Measurements from ENCODE around the gene RFK. TPM values are rescaled to one million over a fixed set of nuclear protein-coding genes. Genes with fewer than 3 reads are reported as not detected.

The RFK gene
- total RNA-seq, 1 experiment from 2014 or later, result 33.2 TPM

DNA sequence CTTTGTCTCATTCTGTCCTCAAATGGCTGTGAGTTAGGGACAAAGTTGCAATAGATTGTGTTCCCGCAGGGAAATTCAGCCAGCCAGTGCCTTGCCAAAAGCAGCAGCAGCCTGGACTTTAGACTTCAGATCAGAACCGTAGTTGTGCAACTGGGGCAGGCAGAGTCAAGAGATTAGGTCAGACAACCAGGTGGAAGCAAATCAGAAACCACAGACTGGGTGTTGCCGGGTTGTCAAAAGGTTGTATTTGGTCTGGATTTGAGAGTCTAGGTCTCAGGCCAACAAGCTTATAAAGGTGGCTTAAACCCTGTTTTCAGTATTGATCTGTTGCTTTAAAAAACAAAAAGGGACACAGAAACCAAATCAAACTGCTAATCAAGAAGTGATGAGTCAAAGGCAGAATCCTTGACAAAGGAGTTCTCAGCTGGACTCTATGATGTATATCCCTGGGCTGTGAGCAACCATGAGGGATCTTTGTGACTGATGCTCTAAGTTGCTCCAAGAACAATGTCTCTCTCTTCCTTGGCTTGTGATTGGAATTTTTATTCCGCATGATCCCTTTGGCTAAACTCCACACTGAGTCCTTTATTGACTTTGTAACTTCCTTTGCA is 20.9 kb downstream of the RFK start:
- H3K27me3 ChIP-seq (ENCODE audit: control insufficient read depth, insufficient read depth, low read length), result no peaks in the 10 kb centered on the region
- CTCF ChIA-PET, result no interaction called here
- intact Hi-C loops (cut with micrococcal nuclease; ENCODE audit: unreplicated experiment) (no loop called here), in situ Hi-C loops (cut with HindIII; ENCODE audit: low pct_unique_long_range_greater_than_20kb, low sequenced_read_pairs) (no loop called here)
- TF ChIP-seq SIN3A (IDR thresholded peaks at IDR 0.05; ENCODE audit: borderline replicate concordance, insufficient read depth, low read depth, low read length), result no peak
- no peak for TF ChIP-seq POLR2AphosphoS5 (IDR thresholded peaks at IDR 0.05; ENCODE audit: low read depth, low read length)
- TF ChIP-seq, protein P1, sequence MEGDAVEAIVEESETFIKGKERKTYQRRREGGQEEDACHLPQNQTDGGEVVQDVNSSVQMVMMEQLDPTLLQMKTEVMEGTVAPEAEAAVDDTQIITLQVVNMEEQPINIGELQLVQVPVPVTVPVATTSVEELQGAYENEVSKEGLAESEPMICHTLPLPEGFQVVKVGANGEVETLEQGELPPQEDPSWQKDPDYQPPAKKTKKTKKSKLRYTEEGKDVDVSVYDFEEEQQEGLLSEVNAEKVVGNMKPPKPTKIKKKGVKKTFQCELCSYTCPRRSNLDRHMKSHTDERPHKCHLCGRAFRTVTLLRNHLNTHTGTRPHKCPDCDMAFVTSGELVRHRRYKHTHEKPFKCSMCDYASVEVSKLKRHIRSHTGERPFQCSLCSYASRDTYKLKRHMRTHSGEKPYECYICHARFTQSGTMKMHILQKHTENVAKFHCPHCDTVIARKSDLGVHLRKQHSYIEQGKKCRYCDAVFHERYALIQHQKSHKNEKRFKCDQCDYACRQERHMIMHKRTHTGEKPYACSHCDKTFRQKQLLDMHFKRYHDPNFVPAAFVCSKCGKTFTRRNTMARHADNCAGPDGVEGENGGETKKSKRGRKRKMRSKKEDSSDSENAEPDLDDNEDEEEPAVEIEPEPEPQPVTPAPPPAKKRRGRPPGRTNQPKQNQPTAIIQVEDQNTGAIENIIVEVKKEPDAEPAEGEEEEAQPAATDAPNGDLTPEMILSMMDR (IDR thresholded peaks at IDR 0.05), result no peak
- TF ChIP-seq TCF7L2 (IDR thresholded peaks at IDR 0.05; ENCODE audit: low read depth, low read length), result no peak
- TF ChIP-seq, protein P2, sequence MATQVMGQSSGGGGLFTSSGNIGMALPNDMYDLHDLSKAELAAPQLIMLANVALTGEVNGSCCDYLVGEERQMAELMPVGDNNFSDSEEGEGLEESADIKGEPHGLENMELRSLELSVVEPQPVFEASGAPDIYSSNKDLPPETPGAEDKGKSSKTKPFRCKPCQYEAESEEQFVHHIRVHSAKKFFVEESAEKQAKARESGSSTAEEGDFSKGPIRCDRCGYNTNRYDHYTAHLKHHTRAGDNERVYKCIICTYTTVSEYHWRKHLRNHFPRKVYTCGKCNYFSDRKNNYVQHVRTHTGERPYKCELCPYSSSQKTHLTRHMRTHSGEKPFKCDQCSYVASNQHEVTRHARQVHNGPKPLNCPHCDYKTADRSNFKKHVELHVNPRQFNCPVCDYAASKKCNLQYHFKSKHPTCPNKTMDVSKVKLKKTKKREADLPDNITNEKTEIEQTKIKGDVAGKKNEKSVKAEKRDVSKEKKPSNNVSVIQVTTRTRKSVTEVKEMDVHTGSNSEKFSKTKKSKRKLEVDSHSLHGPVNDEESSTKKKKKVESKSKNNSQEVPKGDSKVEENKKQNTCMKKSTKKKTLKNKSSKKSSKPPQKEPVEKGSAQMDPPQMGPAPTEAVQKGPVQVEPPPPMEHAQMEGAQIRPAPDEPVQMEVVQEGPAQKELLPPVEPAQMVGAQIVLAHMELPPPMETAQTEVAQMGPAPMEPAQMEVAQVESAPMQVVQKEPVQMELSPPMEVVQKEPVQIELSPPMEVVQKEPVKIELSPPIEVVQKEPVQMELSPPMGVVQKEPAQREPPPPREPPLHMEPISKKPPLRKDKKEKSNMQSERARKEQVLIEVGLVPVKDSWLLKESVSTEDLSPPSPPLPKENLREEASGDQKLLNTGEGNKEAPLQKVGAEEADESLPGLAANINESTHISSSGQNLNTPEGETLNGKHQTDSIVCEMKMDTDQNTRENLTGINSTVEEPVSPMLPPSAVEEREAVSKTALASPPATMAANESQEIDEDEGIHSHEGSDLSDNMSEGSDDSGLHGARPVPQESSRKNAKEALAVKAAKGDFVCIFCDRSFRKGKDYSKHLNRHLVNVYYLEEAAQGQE (IDR thresholded peaks at IDR 0.05; ENCODE audit: insufficient read depth in 1 of 2, low read depth in 2 of 2, low read length in 1 of 2), result no peak
- H3K36me3 ChIP-seq (ENCODE audit: control insufficient read depth, insufficient read depth, low read length), result no peaks in the 10 kb centered on the region
- BruUV-seq (replicated peaks), result no TSS peak
- no peaks in the 10 kb centered on the region for H3K9me3 ChIP-seq (ENCODE audit: control insufficient read depth, insufficient read depth, low read depth, low read length)
- no peak overlapping the region for H3K4me3 ChIP-seq (ENCODE audit: low read depth in 2 of 2, low read length in 2 of 2)
- DNase-seq (ENCODE audit: low read depth, low spot score) (no peak), ATAC-seq (no peak)
- H3K27ac ChIP-seq (ENCODE audit: low read length), result no peak overlapping the region
- no peaks in the 10 kb centered on the region; the same call in 1 of the 2 replicates for H3K4me1 ChIP-seq (ENCODE audit: control insufficient read depth, insufficient read depth, low read length)
- POLR2A ChIA-PET, result no interaction called here

DNA sequence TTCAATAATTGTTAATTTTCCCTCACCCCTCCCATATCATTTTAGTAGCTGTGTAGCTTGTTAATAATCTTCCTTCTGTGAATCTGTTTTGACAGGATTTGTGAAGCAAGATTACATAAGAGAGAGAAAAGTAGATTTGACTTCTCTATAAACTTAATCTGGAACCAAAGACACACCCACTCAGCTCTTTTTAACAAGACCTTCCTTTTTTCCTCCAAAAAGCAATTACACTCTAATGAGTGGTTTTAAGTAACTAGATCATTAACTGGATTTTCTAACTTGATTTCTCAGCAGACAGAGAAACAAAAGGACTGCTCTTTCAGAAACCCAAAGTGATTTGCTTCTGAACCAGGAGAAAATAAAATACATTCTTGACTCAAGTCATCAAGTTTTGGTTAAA is 21.9 kb downstream of the RFK start:
- H3K27me3 ChIP-seq (ENCODE audit: control insufficient read depth, insufficient read depth, low read length), result no peaks in the 10 kb centered on the region
- H3K4me1 ChIP-seq (ENCODE audit: control insufficient read depth, insufficient read depth, low read length), result no peaks in the 10 kb centered on the region; the same call in 1 of the 2 replicates
- intact Hi-C loops (cut with micrococcal nuclease; ENCODE audit: unreplicated experiment) (no loop called here), in situ Hi-C loops (cut with HindIII; ENCODE audit: low pct_unique_long_range_greater_than_20kb, low sequenced_read_pairs) (no loop called here)
- no peak for TF ChIP-seq POLR2AphosphoS5 (IDR thresholded peaks at IDR 0.05; ENCODE audit: low read depth, low read length)
- TF ChIP-seq, protein P2 (IDR thresholded peaks at IDR 0.05; ENCODE audit: insufficient read depth in 1 of 2, low read depth in 2 of 2, low read length in 1 of 2), result no peak
- no peak for TF ChIP-seq SIN3A (IDR thresholded peaks at IDR 0.05; ENCODE audit: borderline replicate concordance, insufficient read depth, low read depth, low read length)
- TF ChIP-seq, protein P1 (IDR thresholded peaks at IDR 0.05), result no peak
- no peak for DNase-seq (ENCODE audit: low read depth, low spot score)
- no peak overlapping the region for H3K4me3 ChIP-seq (ENCODE audit: low read depth in 2 of 2, low read length in 2 of 2)
- BruUV-seq (replicated peaks), result no TSS peak
- POLR2A ChIA-PET, result interaction anchor here (0.8 kb wide), 1 partner anchor 55 kb away, joined by 6 read pairs; no protein-coding TSS in a partner anchor
- H3K27ac ChIP-seq (ENCODE audit: low read length), result no peak overlapping the region
- CTCF ChIA-PET, result no interaction called here
- no peaks in the 10 kb centered on the region for H3K36me3 ChIP-seq (ENCODE audit: control insufficient read depth, insufficient read depth, low read length)
- H3K9me3 ChIP-seq (ENCODE audit: control insufficient read depth, insufficient read depth, low read depth, low read length), result no peaks in the 10 kb centered on the region
- no peak for ATAC-seq
